Measurements from ENCODE around the gene OSBP2.

Gene OSBP2

GRCh38 chr22:30902496-30903357, 208.1 kb downstream of the OSBP2 start:
- no peaks in the 10 kb centered on the region for H3K4me1 ChIP-seq (ENCODE audit: insufficient read depth, low read length, poor library complexity, severe bottlenecking)
- no peaks in the 10 kb centered on the region for H3K27me3 ChIP-seq (ENCODE audit: insufficient read depth, low read length, poor library complexity, severe bottlenecking)
- no peaks in the 10 kb centered on the region for H3K9me3 ChIP-seq (ENCODE audit: insufficient read depth, low read depth, low read length)
- no peaks in the 10 kb centered on the region for H3K79me2 ChIP-seq (ENCODE audit: insufficient read depth, low read length)
- H3K4me2 ChIP-seq (ENCODE audit: low read depth, low read length, poor library complexity, severe bottlenecking): no peak overlapping the region
- no peak overlapping the region for H2AFZ ChIP-seq (ENCODE audit: low read length)
- no peaks in the 10 kb centered on the region for H4K20me1 ChIP-seq (ENCODE audit: insufficient read depth, low read length, poor library complexity, severe bottlenecking)
- no peak for TF ChIP-seq CTCF (conservative IDR thresholded peaks at IDR 0.05; ENCODE audit: low read length)
- TF ChIP-seq EZH2phosphoT487 (IDR thresholded peaks at IDR 0.05; ENCODE audit: borderline replicate concordance): no peak
- H3K4me3 ChIP-seq (ENCODE audit: low read length, poor library complexity, severe bottlenecking): no peak overlapping the region
- no peaks in the 10 kb centered on the region for H3F3A ChIP-seq (ENCODE audit: low read depth)
- no peaks in the 10 kb centered on the region for H3K9me2 ChIP-seq (replicated peaks; ENCODE audit: low read depth, low read length)
- no peaks in the 10 kb centered on the region for H3K36me3 ChIP-seq (ENCODE audit: insufficient read depth, low read length)
- H3K9ac ChIP-seq (ENCODE audit: low read depth, low read length, poor library complexity, severe bottlenecking): no peak overlapping the region

GRCh38 chr22:30903876-30904460, 209.3 kb downstream of the OSBP2 start:
- Histone ChIP-seq H2AFZ (ENCODE audit: low read length) (no peak overlapping the region), H3K4me2 (ENCODE audit: low read depth, low read length, poor library complexity, severe bottlenecking) (no peak overlapping the region), H3K9me3 (ENCODE audit: insufficient read depth, low read depth, low read length) (no peaks in the 10 kb centered on the region), H3K27me3 (ENCODE audit: insufficient read depth, low read length, poor library complexity, severe bottlenecking) (no peaks in the 10 kb centered on the region), H3K9ac (ENCODE audit: low read depth, low read length, poor library complexity, severe bottlenecking) (no peak overlapping the region), H3K79me2 (ENCODE audit: insufficient read depth, low read length) (no peaks in the 10 kb centered on the region), H3K4me3 (ENCODE audit: low read length, poor library complexity, severe bottlenecking) (no peak overlapping the region), H3K36me3 (ENCODE audit: insufficient read depth, low read length) (no peaks in the 10 kb centered on the region), H4K20me1 (ENCODE audit: insufficient read depth, low read length, poor library complexity, severe bottlenecking) (no peaks in the 10 kb centered on the region), H3K9me2 (replicated peaks; ENCODE audit: low read depth, low read length) (no peaks in the 10 kb centered on the region), H3F3A (ENCODE audit: low read depth) (no peaks in the 10 kb centered on the region), H3K4me1 (ENCODE audit: insufficient read depth, low read length, poor library complexity, severe bottlenecking) (no peaks in the 10 kb centered on the region)
- TF ChIP-seq CTCF (conservative IDR thresholded peaks at IDR 0.05; ENCODE audit: low read length): no peak
- no peak for TF ChIP-seq EZH2phosphoT487 (IDR thresholded peaks at IDR 0.05; ENCODE audit: borderline replicate concordance)

- Histone ChIP-seq H3K27me3 (ENCODE audit: insufficient read depth, low read length, poor library complexity, severe bottlenecking) (no peaks in the 10 kb centered on the region), H3K4me3 (ENCODE audit: low read length, poor library complexity, severe bottlenecking) (no peak overlapping the region), H3K9me2 (replicated peaks; ENCODE audit: low read depth, low read length) (no peaks in the 10 kb centered on the region), H3K4me2 (ENCODE audit: low read depth, low read length, poor library complexity, severe bottlenecking) (no peak overlapping the region), H3K9me3 (ENCODE audit: insufficient read depth, low read depth, low read length) (no peaks in the 10 kb centered on the region), H3K4me1 (ENCODE audit: insufficient read depth, low read length, poor library complexity, severe bottlenecking) (no peaks in the 10 kb centered on the region), H3K9ac (ENCODE audit: low read depth, low read length, poor library complexity, severe bottlenecking) (no peak overlapping the region), H3F3A (ENCODE audit: low read depth) (no peaks in the 10 kb centered on the region), H2AFZ (ENCODE audit: low read length) (no peak overlapping the region), H4K20me1 (ENCODE audit: insufficient read depth, low read length, poor library complexity, severe bottlenecking) (no peaks in the 10 kb centered on the region), H3K36me3 (ENCODE audit: insufficient read depth, low read length) (no peaks in the 10 kb centered on the region), H3K79me2 (ENCODE audit: insufficient read depth, low read length) (no peaks in the 10 kb centered on the region)
- TF ChIP-seq EZH2phosphoT487 (IDR thresholded peaks at IDR 0.05; ENCODE audit: borderline replicate concordance): no peak
- TF ChIP-seq CTCF (conservative IDR thresholded peaks at IDR 0.05; ENCODE audit: low read length): no peak
These were observed 211.1 kb downstream of the OSBP2 start for GRCh38 chr22:30905696-30906341.

Measured in Loucy (cell line).